Nephron (organoid): ENCODE results near the gene KDM4C.
A peak's percentile ranks its signal among the peaks of the same experiment; 100 is the strongest.

ENCODE experiments used
- H3K27ac Mint-ChIP-seq, 3 experiments: 2 replicates each; pipeline ENCODE4 v1.8.0; 2020; ENCODE audit warnings: mixed read lengths in 3 of 3, mild to moderate bottlenecking in 2 of 3, moderate library complexity in 1 of 3
- H3K27me3 Mint-ChIP-seq: 2 replicates; pipeline ENCODE4 v1.8.0; 2021; ENCODE audit warnings: low read depth, mild to moderate bottlenecking, moderate library complexity, mixed read lengths
- H3K36me3 Mint-ChIP-seq: 2 replicates; pipeline ENCODE4 v1.8.0; 2020; ENCODE audit warnings: low read depth, mixed read lengths
- H3K4me1 Mint-ChIP-seq: 2 replicates; pipeline ENCODE4 v1.8.0; 2020; ENCODE audit warnings: mixed read lengths
- H3K4me3 Mint-ChIP-seq, 3 experiments: 2 replicates each; pipeline ENCODE4 v1.8.0; 2020; ENCODE audit warnings: mild to moderate bottlenecking in 3 of 3, mixed read lengths in 3 of 3, moderate library complexity in 2 of 3
- H3K9me3 Mint-ChIP-seq: 2 replicates; pipeline ENCODE4 v1.8.0; 2020; ENCODE audit warnings: mixed read lengths
- TF ChIP-seq, protein P1 (sequence below), 3 experiments: fragments of 200-600 bp; sonication (generic); IDR thresholded peaks; one replicate each; pipeline ENCODE4 v1.5.0; 2021; ENCODE audit warnings: antibody characterized with exemption in 3 of 3; ENCODE audit not compliant: unreplicated experiment in 3 of 3

The KDM4C gene

DNA sequence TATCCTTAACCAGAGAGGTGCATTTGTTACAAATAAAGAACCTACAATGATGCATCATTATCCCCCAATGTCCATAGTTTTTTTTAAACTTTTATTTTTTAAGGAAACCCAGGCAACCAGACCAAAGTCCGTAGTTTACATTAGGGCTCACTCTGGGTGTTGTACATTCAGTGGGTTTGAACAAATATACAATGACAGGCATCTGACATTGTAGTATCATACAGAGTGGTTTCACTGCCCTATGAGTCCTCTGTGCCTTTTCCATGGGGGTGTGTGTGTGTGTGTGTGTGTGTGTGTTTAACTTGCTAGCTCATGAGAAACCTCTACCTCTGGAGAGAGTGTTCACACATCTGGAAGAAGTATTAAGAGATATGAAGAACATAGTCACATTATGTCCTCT lies 141.5 kb downstream of the KDM4C start:
- H3K9me3 Mint-ChIP-seq = no peaks in the 10 kb centered on the region

DNA sequence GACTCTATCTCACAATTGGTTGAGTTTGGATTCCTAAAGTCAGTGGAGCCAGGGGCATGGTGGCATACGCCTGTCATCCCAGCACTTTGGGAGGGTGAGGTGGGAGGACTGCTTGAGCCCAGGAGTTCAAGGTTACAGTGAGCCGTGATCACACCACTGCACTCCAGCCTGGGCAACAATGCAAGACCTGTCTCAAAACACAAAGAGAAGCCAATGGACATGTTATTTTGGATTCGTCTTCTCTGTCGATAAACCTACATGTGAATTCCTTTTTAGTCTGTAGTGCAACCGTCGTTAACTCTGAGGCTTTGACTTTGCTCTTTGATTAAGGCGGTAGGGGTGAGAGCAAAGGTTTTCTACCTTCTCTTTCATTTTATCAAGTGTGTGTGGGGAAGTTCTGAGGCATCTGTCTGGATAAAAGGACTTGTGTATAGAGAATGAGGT lies 142.7 kb downstream of the KDM4C start:
- TF ChIP-seq, protein P1, sequence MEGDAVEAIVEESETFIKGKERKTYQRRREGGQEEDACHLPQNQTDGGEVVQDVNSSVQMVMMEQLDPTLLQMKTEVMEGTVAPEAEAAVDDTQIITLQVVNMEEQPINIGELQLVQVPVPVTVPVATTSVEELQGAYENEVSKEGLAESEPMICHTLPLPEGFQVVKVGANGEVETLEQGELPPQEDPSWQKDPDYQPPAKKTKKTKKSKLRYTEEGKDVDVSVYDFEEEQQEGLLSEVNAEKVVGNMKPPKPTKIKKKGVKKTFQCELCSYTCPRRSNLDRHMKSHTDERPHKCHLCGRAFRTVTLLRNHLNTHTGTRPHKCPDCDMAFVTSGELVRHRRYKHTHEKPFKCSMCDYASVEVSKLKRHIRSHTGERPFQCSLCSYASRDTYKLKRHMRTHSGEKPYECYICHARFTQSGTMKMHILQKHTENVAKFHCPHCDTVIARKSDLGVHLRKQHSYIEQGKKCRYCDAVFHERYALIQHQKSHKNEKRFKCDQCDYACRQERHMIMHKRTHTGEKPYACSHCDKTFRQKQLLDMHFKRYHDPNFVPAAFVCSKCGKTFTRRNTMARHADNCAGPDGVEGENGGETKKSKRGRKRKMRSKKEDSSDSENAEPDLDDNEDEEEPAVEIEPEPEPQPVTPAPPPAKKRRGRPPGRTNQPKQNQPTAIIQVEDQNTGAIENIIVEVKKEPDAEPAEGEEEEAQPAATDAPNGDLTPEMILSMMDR (IDR thresholded peaks at IDR 0.05; ENCODE audit: unreplicated experiment in 3 of 3) = no peak
- H3K27me3 Mint-ChIP-seq = no peaks in the 10 kb centered on the region
- no peak overlapping the region for H3K27ac Mint-ChIP-seq
- H3K4me1 Mint-ChIP-seq = peaks cover 9% of the 10 kb centered on the region
- no peak overlapping the region for H3K4me3 Mint-ChIP-seq
- H3K36me3 Mint-ChIP-seq = no peaks in the 10 kb centered on the region
- no peaks in the 10 kb centered on the region for H3K9me3 Mint-ChIP-seq

More for the DNA sequence above, 141.5 kb downstream of the KDM4C start:
- Mint-ChIP-seq H3K27me3 (no peaks in the 10 kb centered on the region), H3K4me3 (no peak overlapping the region), H3K4me1 (peaks cover 5% of the 10 kb centered on the region), H3K27ac (no peak overlapping the region), H3K36me3 (no peaks in the 10 kb centered on the region)
- TF ChIP-seq, protein P1 (IDR thresholded peaks at IDR 0.05; ENCODE audit: unreplicated experiment in 3 of 3) = no peak

DNA sequence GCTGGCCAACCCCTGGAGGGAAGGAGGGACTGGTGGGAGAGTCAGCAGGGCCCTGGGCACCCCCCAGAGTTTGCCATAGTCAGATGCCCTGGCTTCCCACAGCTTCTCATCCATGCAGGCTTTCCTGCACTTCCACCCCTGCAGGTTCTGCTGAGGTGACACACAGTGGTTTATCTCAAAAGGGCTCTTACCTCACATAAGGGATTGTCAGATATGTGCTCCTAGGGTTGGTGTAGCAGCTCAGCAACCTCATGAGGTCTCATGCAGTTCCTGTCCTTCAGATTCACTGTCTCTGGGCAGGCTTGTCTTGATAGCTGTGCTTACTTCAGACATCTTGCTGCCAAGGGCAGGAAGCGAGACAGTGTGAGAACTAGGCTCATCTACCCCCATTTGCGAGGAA lies 143.4 kb downstream of the KDM4C start:
- Mint-ChIP-seq H3K27ac (no peak overlapping the region), H3K4me1 (peaks cover 9% of the 10 kb centered on the region), H3K4me3 (no peak overlapping the region), H3K27me3 (no peaks in the 10 kb centered on the region), H3K36me3 (no peaks in the 10 kb centered on the region), H3K9me3 (no peaks in the 10 kb centered on the region)
- TF ChIP-seq, protein P1 (IDR thresholded peaks at IDR 0.05; ENCODE audit: unreplicated experiment in 3 of 3) = no peak

DNA sequence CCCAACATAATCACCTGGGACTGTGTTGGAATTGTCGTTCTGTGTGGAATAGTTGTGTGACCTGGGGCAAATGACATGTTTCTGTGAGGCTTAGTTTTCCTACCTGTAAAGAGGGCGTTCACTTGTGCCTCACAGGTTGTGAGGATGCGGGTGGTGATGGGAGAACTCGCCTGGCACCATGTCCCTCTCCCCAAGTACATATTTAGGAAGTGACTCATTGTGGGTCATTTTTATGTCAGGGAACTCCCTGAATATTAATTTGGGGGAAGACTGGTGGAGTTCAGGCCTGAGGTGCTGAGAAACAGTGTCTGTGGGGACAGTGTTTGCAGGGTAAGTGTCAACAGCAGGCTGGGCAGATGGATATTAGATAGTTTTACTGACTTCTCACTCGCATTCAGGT lies 144.7 kb downstream of the KDM4C start:
- H3K36me3 Mint-ChIP-seq = no peaks in the 10 kb centered on the region
- peaks cover 6% of the 10 kb centered on the region for H3K4me1 Mint-ChIP-seq
- no peaks in the 10 kb centered on the region for H3K27me3 Mint-ChIP-seq
- no peaks in the 10 kb centered on the region for H3K9me3 Mint-ChIP-seq
- H3K4me3 Mint-ChIP-seq = no peak overlapping the region
- TF ChIP-seq, protein P1 (IDR thresholded peaks at IDR 0.05; ENCODE audit: unreplicated experiment in 3 of 3) = no peak
- no peak overlapping the region for H3K27ac Mint-ChIP-seq

DNA sequence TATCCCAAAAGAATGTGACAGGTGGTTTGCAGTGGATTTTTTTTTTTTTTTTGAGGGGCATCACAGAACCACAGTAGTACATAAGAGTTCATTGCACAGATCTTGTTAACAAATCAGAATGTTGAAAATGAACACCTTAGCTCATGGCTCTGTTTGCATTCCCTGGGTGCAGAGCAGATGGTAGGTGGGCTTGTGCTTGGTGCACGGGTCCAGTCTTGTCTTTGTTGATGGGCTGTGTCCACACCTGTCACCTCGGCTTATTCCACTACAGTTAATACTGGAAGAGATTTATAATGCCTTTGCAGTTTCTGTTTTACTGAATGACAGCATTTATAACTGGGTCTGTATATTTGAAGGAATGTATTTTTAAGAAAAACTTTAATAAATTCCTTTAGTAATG lies 146.6 kb downstream of the KDM4C start:
- peaks cover 9% of the 10 kb centered on the region for H3K4me1 Mint-ChIP-seq
- no peaks in the 10 kb centered on the region for H3K27me3 Mint-ChIP-seq
- no peaks in the 10 kb centered on the region for H3K36me3 Mint-ChIP-seq
- H3K9me3 Mint-ChIP-seq = no peaks in the 10 kb centered on the region
- H3K4me3 Mint-ChIP-seq = no peak overlapping the region
- TF ChIP-seq, protein P1 (IDR thresholded peaks at IDR 0.05; ENCODE audit: unreplicated experiment in 3 of 3) = no peak
- no peak overlapping the region for H3K27ac Mint-ChIP-seq

DNA sequence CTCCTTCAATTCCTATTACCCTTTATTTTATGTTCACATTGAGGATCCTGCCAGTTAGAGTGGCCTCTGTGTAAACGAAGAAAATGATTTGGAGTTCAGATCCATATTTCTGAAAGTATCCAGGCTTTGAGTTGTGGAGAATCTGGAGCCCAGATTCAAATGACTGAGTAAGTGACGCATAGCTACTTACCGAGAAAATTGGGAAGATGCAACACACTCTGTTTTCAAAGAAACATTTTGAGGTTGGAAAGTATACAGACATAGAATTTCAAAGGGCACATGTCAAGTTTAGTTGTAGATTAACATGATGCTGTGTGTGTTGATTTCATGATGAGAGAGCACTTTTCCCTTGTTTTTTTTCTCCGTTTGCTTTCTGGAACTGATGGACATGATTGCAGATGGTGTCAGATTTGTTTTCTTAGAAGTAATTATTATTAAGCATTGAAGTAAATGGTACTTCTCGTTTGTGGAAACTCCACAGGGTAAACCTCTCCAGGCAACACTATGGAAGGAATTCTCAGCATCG lies 148.1 kb downstream of the KDM4C start:
- Mint-ChIP-seq H3K4me3 (no peak overlapping the region), H3K9me3 (no peaks in the 10 kb centered on the region), H3K36me3 (no peaks in the 10 kb centered on the region), H3K27me3 (no peaks in the 10 kb centered on the region), H3K4me1 (peaks cover 9% of the 10 kb centered on the region), H3K27ac (peak overlapping the region in 1 of 3 experiments; percentile 68)
- TF ChIP-seq, protein P1 (IDR thresholded peaks at IDR 0.05; ENCODE audit: unreplicated experiment in 3 of 3) = no peak
